D721Med (cell line): Measurements from ENCODE around the gene WASL.
"Not testable (repeated sequence)": the region's sequence is repeated elsewhere in the genome, so short reads cannot be mapped to it uniquely, and the experiment has no call there.

ENCODE experiments used
- DNase-seq: peaks from one replicate; pipeline ENCODE4 v3.0.0; 2011; ENCODE audit warnings: low spot score; ENCODE audit not compliant: insufficient read length
- FAIRE-seq: peaks from 2 replicates; lab custom pipeline; 2011; peaks lifted over from hg19 to GRCh38; lab: Jason Lieb, UNC
- CTCF ChIP-seq: IDR thresholded peaks from 2 replicates; pipeline ENCODE4 v1.5.1; 2012; ENCODE audit warnings: mild to moderate bottlenecking, control low read depth; ENCODE audit not compliant: insufficient read depth; ENCODE audit errors: missing control alignments

The WASL gene

GRCh38 chr7:123789817-123790216 lies 41.0 kb upstream of the WASL start:
- DNase-seq (no peak), FAIRE-seq (no peak)
- no peak for TF ChIP-seq CTCF

DNA sequence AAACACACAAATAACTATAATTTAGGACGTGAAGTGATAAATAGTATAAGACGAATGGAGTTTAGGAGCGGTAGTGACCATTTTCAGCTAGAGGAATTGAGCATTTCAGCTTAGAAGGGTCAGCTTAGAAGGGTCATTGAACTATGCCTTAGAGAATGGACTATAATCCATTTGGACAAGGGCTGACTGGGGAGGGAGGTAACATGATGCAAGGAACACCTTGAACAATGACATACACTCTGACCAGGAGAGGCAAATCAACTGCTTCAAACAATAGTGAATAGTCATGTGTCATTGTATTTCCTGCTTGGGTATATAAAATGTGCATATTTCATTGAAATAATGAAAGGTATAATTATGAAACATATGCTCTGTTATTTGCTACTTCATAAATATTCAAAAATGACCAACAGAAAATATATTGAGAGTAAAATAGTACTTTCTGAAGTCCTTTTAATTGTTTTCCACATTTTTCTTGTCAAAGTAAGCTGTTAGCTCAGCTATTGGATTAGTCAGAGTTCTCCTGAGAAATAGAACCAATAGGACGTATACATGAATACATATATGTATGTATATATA lies 40.5 kb upstream of the WASL start:
- TF ChIP-seq CTCF = no peak
- FAIRE-seq (no peak), DNase-seq (no peak)

DNA sequence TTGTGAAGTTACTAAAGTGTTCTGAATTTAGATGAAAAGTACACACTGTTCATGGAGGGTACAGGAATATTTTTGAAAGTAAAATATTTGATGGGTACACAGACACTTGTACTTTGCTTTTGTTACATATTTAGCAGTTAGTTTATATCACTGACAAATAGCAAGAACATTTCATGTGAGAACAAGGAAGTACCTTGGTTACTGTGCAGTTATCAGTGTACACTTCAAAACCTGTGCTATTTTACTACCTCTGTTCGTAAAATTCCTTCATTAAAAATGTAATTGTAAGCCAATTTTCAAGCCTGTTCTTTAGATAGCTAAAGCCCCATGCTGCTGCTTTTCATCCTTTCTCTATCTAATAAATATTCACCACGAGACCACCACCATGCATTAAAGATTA lies 39.8 kb upstream of the WASL start:
- no peak for TF ChIP-seq CTCF
- no peak for FAIRE-seq

DNA sequence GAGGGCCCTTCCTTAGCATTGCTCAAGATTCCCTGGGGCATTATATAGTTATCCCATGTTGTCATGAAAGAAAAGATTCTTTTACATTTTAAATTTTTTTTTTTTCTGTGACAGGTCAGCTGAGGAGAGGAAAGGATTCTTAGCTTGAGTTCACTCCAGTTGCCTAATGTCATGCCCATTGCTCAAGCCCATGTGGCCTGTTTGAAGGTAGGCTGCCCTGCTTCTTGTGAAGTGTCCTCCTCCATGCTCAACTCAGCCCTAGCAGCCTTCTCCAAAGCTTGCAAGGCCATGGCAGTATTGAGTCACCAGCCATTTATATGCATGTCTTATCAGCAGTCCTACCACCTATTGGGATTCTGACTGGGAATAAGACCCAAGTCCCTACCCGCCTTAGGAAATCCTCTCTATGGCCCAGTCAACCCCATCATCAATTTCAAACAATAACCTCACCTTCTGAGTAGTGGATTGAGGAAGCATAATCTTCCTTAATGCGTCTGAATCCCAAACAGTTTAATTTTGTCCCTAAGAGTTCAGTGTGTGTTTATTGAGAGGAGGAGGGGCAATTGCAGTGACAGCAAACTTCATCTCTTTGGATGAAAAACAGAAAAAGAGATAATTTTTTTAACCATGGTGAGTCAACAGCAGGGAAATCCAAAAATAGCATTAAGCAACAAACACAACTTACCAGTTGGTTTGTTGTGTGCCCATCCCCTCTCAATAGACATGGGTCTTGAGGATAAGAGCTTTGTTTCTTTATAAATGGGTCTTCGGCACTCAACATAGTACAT lies 38.6 kb upstream of the WASL start:
- FAIRE-seq = no peak
- no peak for DNase-seq
- no peak for TF ChIP-seq CTCF

More for the DNA sequence above, 39.8 kb upstream of the WASL start:
- no peak for DNase-seq

DNA sequence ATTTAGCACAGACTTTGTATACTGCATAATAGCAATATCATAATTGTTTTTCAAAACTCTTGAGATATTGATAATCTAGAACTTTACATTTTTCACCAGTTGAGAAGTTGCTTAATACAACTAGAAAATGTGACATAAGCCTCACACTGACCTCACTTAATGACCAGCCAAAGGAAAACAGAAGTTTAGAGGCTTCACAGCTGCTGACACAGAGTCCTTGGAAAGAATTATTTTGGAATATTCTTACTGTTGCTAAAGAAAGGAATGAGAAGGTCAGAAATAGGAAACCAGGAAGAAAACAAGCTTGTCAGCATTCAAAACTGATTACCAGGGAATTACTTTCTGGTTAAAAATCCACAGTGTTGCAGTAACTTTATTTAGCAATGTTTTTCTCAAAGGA lies 35.5 kb upstream of the WASL start:
- FAIRE-seq (no peak), DNase-seq (no peak)
- no peak for TF ChIP-seq CTCF

GRCh38 chr7:123783820-123784219 lies 35.0 kb upstream of the WASL start:
- DNase-seq = no peak
- FAIRE-seq = no peak
- no peak for TF ChIP-seq CTCF

- TF ChIP-seq CTCF = no peak
- no peak for FAIRE-seq
- DNase-seq = no peak
These were observed 33.4 kb upstream of the WASL start for GRCh38 chr7:123782071-123782798.

- not testable (repeated sequence) for DNase-seq, FAIRE-seq
These were observed 31.7 kb upstream of the WASL start for GRCh38 chr7:123780472-123780871.
